Thyroid gland (tissue), 4 donors: Measurements from ENCODE around the gene GALNT18. TPM values are rescaled to one million over a fixed set of nuclear protein-coding genes. Genes with fewer than 3 reads are reported as not detected.

ENCODE experiments used
- DNase-seq, 2 donors: peaks; one replicate each; pipeline ENCODE4 v3.0.0-alpha.2; 2019
- H3K27ac ChIP-seq, 3 donors: fragments of 200-600 bp; sonication (generic); 1 replicate in 2 of 3; 2 replicates in 1 of 3; pipeline ENCODE4 v1.5.1; 2016 to 2019; ENCODE audit warnings: mild to moderate bottlenecking in 1 of 3, moderate library complexity in 1 of 3
- H3K27me3 ChIP-seq: fragments of 200-600 bp; sonication (generic); one replicate; pipeline ENCODE4 v1.5.1; 2019
- H3K36me3 ChIP-seq, 2 donors: fragments of 200-600 bp; sonication (generic); one replicate each; pipeline ENCODE4 v1.5.1; 2016 to 2019
- H3K4me1 ChIP-seq, 2 donors: fragments of 200-600 bp; sonication (generic); one replicate each; pipeline ENCODE4 v1.5.1; 2017 to 2019
- H3K4me3 ChIP-seq, 3 donors: fragments of 200-600 bp; sonication (generic); replicated peaks in 1 of 3; 1 replicate in 2 of 3; 2 replicates in 1 of 3; pipeline ENCODE4 v1.5.1; 2016; ENCODE audit warnings: mild to moderate bottlenecking in 1 of 3
- H3K9me3 ChIP-seq: fragments of 200-600 bp; sonication (generic); one replicate; pipeline ENCODE4 v1.5.1; 2017
- CTCF ChIP-seq, 6 experiments: fragments of 200-600 bp in 3 of 6; fragments of 450-650 bp in 3 of 6; sonication (generic) in 3 of 6; IDR thresholded peaks; one replicate each; pipeline ENCODE4 v1.5.1; 2016 to 2019; ENCODE audit warnings: antibody characterized with exemption in 6 of 6, mild to moderate bottlenecking in 2 of 6, inconsistent platforms in 1 of 6, moderate library complexity in 1 of 6
- POLR2A ChIP-seq, 2 donors: fragments of 450-650 bp; IDR thresholded peaks; one replicate each; pipeline ENCODE4 v1.6.1; 2017; ENCODE audit warnings: antibody characterized with exemption in 2 of 2, mild to moderate bottlenecking in 2 of 2, moderate library complexity in 1 of 2
- WGBS, 2 donors: methylation state at CpG; one replicate each; pipeline ENCODE4 v1.1.5; 2017; 5-methylcytosine and 5-hydroxymethylcytosine counted together
- intact Hi-C: fragments of 100-400 bp; cut with DNase I; formaldehyde crosslinking; loops from one replicate; pipeline ENCODE4 v1.15.1; 2023
- total RNA-seq, 4 donors: library from RNA; depleted of rRNA; stranded (reverse); fragments of >200 nt; gene quantifications; one replicate each; pipeline ENCODE4 v1.2.3, GENCODE V29; 2016

Gene GALNT18
- total RNA-seq, 4 donors from 2014 or later, result 60.7 to 93.8 (median 87.5) TPM

- WGBS, 2 donors, result 54 to 57% methylated on average over 20 of the region's 20 CpGs
- TF ChIP-seq POLR2A (IDR thresholded peaks at IDR 0.05), result no peak
- TF ChIP-seq CTCF (IDR thresholded peaks at IDR 0.05), result no peak
- Histone ChIP-seq H3K9me3 (no peaks in the 10 kb centered on the region), H3K4me3 (no peak overlapping the region), H3K36me3 (no peaks in the 10 kb centered on the region), H3K27me3 (no peaks in the 10 kb centered on the region), H3K4me1 (peaks cover 42 to 45% of the 10 kb centered on the region in 2 donors), H3K27ac (no peak overlapping the region)
- intact Hi-C loops, result no loop called here
- DNase-seq, result peak; percentile 20 to 36
Measured at GRCh38 chr11:11403763-11404725, 217.8 kb downstream of the GALNT18 start.

GRCh38 chr11:11401960-11402535 is 219.8 kb downstream of the GALNT18 start:
- intact Hi-C loops, result no loop called here
- H3K27me3 ChIP-seq, result no peaks in the 10 kb centered on the region
- no peak for TF ChIP-seq POLR2A (IDR thresholded peaks at IDR 0.05)
- TF ChIP-seq CTCF (IDR thresholded peaks at IDR 0.05), result no peak
- H3K4me1 ChIP-seq, result peaks cover 22 to 25% of the 10 kb centered on the region in 2 donors
- no peak overlapping the region for H3K4me3 ChIP-seq
- DNase-seq, result no peak
- no peaks in the 10 kb centered on the region for H3K36me3 ChIP-seq
- H3K27ac ChIP-seq, result no peak overlapping the region
- H3K9me3 ChIP-seq, result no peaks in the 10 kb centered on the region
- 71 to 81% methylated on average over 3 of the region's 3 CpGs for WGBS, 2 donors

- DNase-seq, result no peak
- H3K36me3 ChIP-seq, result no peaks in the 10 kb centered on the region
- 81 to 83% methylated on average over 9 of the region's 9 CpGs for WGBS, 2 donors
- H3K27ac ChIP-seq, result no peak overlapping the region
- H3K4me3 ChIP-seq, result no peak overlapping the region
- TF ChIP-seq CTCF (IDR thresholded peaks at IDR 0.05) (peak in 2 of 6 experiments; percentile 20 to 35), POLR2A (IDR thresholded peaks at IDR 0.05) (no peak)
- peaks cover 13% of the 10 kb centered on the region in 2 donors for H3K4me1 ChIP-seq
- no peaks in the 10 kb centered on the region for H3K9me3 ChIP-seq
- H3K27me3 ChIP-seq, result no peaks in the 10 kb centered on the region
- intact Hi-C loops, result no loop called here
Measured at GRCh38 chr11:11400635-11401232, 221.1 kb downstream of the GALNT18 start.

- DNase-seq, result no peak
- Histone ChIP-seq H3K9me3 (no peaks in the 10 kb centered on the region), H3K4me3 (no peak overlapping the region), H3K4me1 (peaks cover 13% of the 10 kb centered on the region in 2 donors), H3K36me3 (no peaks in the 10 kb centered on the region), H3K27ac (no peak overlapping the region), H3K27me3 (no peaks in the 10 kb centered on the region)
- intact Hi-C loops, result no loop called here
- no peak for TF ChIP-seq POLR2A (IDR thresholded peaks at IDR 0.05)
- WGBS, 2 donors, result 98 to 100% methylated on average over 3 of the region's 3 CpGs
Measured at GRCh38 chr11:11400121-11400520, 221.7 kb downstream of the GALNT18 start.

- no peak overlapping the region for H3K27ac ChIP-seq
- DNase-seq, result no peak
- no peaks in the 10 kb centered on the region for H3K4me1 ChIP-seq
- WGBS, 2 donors, result 95% methylated on average over 3 of the region's 3 CpGs
- no peaks in the 10 kb centered on the region for H3K36me3 ChIP-seq
- H3K27me3 ChIP-seq, result no peaks in the 10 kb centered on the region
- TF ChIP-seq POLR2A (IDR thresholded peaks at IDR 0.05), result no peak
- H3K9me3 ChIP-seq, result no peaks in the 10 kb centered on the region
- intact Hi-C loops, result no loop called here
- no peak overlapping the region for H3K4me3 ChIP-seq
Measured at GRCh38 chr11:11397781-11398180, 224.0 kb downstream of the GALNT18 start.
